ENCODE results near the gene PHF12. TPM values are rescaled to one million over a fixed set of nuclear protein-coding genes. Genes with fewer than 3 reads are reported as not detected.

The PHF12 gene
- polyA plus RNA-seq, 1 experiment: 16.5 TPM

DNA sequence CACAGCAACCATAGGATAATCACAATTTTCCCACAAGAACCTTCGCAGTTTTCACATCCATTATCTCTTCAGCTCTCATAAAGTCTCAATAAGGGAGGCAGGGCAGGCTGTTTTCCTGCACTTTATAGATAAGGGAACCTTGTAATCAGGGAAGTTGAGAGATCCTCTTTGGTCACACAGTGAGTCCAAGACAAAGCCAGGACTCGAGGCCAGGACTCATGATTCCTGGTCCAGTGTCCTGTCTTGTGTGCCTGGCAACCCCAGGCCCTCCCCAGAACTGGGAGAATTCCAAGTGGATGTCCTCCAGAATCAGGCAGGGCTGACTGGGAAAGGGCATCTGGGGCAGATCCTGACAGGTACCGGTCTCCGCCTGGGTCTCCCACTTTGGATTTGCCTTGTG, 23.1 kb upstream of the PHF12 start:
- ChIA-PET POLR2A (no interaction called here), CTCF (interaction anchor here (0.9 to 9.1 kb wide), 5 partner anchors 9 to 149 kb away, joined by 3 to 139 read pairs (median 10); no protein-coding TSS in a partner anchor)
- H3K36me3 ChIP-seq (ENCODE audit: control insufficient read depth, insufficient read depth, low read length): no peaks in the 10 kb centered on the region
- peaks cover 30% of the 10 kb centered on the region for H3K27me3 ChIP-seq (ENCODE audit: control insufficient read depth, insufficient read depth, low read length)
- no peak for DNase-seq (ENCODE audit: low read depth)
- TF ChIP-seq, protein P1, sequence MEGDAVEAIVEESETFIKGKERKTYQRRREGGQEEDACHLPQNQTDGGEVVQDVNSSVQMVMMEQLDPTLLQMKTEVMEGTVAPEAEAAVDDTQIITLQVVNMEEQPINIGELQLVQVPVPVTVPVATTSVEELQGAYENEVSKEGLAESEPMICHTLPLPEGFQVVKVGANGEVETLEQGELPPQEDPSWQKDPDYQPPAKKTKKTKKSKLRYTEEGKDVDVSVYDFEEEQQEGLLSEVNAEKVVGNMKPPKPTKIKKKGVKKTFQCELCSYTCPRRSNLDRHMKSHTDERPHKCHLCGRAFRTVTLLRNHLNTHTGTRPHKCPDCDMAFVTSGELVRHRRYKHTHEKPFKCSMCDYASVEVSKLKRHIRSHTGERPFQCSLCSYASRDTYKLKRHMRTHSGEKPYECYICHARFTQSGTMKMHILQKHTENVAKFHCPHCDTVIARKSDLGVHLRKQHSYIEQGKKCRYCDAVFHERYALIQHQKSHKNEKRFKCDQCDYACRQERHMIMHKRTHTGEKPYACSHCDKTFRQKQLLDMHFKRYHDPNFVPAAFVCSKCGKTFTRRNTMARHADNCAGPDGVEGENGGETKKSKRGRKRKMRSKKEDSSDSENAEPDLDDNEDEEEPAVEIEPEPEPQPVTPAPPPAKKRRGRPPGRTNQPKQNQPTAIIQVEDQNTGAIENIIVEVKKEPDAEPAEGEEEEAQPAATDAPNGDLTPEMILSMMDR (IDR thresholded peaks at IDR 0.05; ENCODE audit: insufficient read depth, low read depth, low read length): no peak
- no peak overlapping the region for H3K4me3 ChIP-seq (ENCODE audit: low read depth, low read length)

DNA sequence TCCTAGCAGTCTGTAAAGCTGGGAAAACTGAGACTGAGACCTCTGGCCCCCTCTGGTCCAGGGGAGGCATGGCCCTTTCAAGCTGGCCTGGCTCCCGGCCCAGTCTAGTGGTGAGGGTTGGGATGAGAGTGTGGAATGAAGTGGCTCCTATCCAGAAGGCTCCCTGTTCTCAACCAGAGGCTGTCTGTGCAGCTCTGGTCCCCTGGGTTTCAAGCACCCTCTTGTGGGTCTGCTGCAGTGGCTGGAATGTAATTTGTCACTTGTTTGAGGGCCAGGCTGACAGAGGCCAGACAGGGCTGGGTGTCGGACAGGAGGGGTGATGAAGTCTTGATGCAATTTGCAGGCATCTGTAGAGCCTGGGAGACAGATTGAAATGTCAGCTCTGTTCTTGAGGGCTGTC, 22.1 kb upstream of the PHF12 start:
- no peak for DNase-seq (ENCODE audit: low read depth)
- Histone ChIP-seq H3K27me3 (ENCODE audit: control insufficient read depth, insufficient read depth, low read length) (peaks cover 27% of the 10 kb centered on the region), H3K4me3 (ENCODE audit: low read depth, low read length) (no peak overlapping the region), H3K36me3 (ENCODE audit: control insufficient read depth, insufficient read depth, low read length) (no peaks in the 10 kb centered on the region)
- POLR2A ChIA-PET: no interaction called here
- TF ChIP-seq, protein P1 (IDR thresholded peaks at IDR 0.05; ENCODE audit: insufficient read depth, low read depth, low read length): peak; percentile 31; the same call in 1 of the 2 replicates
- CTCF ChIA-PET: interaction anchor here (0.6 to 9.1 kb wide), 10 partner anchors 8 to 147 kb away, joined by 3 to 139 read pairs (median 4); no protein-coding TSS in a partner anchor

DNA sequence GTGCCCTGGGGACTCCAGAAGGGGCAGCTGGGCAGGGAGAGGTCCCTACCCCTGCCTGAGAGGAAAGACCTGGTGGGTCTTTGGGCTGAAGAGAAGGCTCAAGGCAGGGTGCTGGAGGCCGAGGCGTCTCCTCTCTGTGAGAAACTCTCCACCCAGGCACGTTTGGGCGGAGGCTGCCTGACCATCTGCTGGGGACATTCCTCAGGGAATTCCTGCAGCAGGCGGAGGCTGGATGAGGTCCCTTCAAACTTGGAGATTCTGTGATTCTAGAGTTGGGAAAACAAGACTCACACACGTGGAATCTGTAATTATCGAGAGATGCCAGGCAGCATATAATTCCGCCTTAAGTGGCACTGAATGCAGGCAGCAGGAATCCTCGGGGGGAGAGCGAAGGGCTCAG, 21.1 kb upstream of the PHF12 start:
- DNase-seq (ENCODE audit: low read depth): no peak
- ChIA-PET CTCF (interaction anchor here (1.0 to 9.1 kb wide), 6 partner anchors 10 to 152 kb away, joined by 3 to 139 read pairs (median 4); no protein-coding TSS in a partner anchor), POLR2A (no interaction called here)
- TF ChIP-seq, protein P1 (IDR thresholded peaks at IDR 0.05; ENCODE audit: insufficient read depth, low read depth, low read length): no peak
- H3K27me3 ChIP-seq (ENCODE audit: control insufficient read depth, insufficient read depth, low read length): peaks cover 23% of the 10 kb centered on the region
- H3K36me3 ChIP-seq (ENCODE audit: control insufficient read depth, insufficient read depth, low read length): no peaks in the 10 kb centered on the region
- no peak overlapping the region for H3K4me3 ChIP-seq (ENCODE audit: low read depth, low read length)

DNA sequence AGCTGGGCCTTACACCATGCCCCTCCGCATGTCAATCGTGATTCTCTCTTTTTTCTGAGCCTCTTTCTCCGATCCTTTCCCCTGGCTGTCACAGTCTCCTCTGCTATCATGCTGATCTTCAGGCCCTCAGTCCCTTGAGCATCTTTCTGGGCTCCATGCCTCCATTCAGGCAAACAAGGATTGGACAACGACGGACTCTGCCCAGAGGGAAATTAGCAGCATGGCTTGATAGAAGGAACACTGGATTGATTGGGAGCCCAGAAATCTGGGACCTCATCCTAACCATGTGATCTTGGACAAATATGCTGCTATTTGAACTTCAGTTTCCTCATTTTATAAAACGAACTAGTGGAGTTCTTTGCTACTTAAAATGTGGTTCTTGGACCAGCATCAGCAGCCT, 19.6 kb upstream of the PHF12 start:
- DNase-seq (ENCODE audit: low read depth): no peak
- H3K36me3 ChIP-seq (ENCODE audit: control insufficient read depth, insufficient read depth, low read length): no peaks in the 10 kb centered on the region
- H3K4me3 ChIP-seq (ENCODE audit: low read depth, low read length): no peak overlapping the region
- POLR2A ChIA-PET: no interaction called here
- TF ChIP-seq, protein P1 (IDR thresholded peaks at IDR 0.05; ENCODE audit: insufficient read depth, low read depth, low read length): no peak
- CTCF ChIA-PET: interaction anchor here (1.1 to 9.1 kb wide), 3 partner anchors 130 to 153 kb away, joined by 3 to 139 read pairs (median 5); no protein-coding TSS in a partner anchor
- peaks cover 17% of the 10 kb centered on the region for H3K27me3 ChIP-seq (ENCODE audit: control insufficient read depth, insufficient read depth, low read length)

DNA sequence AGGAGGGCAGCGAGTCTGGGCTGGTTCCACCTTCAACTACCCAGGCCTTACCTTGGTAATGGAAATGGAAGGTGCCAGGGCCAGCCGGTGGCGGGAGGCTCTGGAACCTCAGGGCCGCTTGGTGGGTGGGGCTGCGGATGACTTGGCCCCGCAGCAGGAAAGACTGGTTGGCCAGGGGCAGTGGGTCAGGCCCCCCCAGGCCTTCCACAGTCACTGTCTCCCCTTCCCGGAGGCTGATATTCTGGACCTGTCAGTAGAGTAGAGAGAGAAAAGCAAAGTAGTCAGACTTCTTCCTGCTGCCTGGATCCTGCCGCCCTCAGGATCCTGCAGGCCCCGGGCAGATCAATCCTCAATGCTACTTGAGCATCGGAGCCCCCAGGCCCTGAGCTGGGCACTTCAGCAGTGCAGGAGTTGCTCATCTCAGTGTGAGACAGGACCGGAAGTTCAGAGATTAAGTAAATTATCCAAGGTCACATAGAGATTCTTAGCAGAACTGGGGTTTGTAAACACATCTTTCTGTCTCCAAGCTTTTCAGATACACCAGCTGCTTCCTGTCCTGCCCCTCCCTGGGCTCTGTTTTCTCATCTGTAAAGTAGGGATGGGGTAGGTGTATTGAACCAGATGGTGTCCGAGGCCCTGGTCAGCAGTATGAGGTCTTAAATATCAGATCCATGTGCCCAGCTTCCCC, 18.5 kb upstream of the PHF12 start:
- TF ChIP-seq, protein P1 (IDR thresholded peaks at IDR 0.05; ENCODE audit: insufficient read depth, low read depth, low read length): no peak
- H3K27me3 ChIP-seq (ENCODE audit: control insufficient read depth, insufficient read depth, low read length): peaks cover 15% of the 10 kb centered on the region
- CTCF ChIA-PET: interaction anchor here (0.5 to 9.1 kb wide), 6 partner anchors 17 to 162 kb away, joined by 3 to 139 read pairs (median 4); no protein-coding TSS in a partner anchor
- no peaks in the 10 kb centered on the region for H3K36me3 ChIP-seq (ENCODE audit: control insufficient read depth, insufficient read depth, low read length)
- DNase-seq (ENCODE audit: low read depth): no peak
- no peak overlapping the region for H3K4me3 ChIP-seq (ENCODE audit: low read depth, low read length)
- POLR2A ChIA-PET: no interaction called here

All from BJ (cell line).